CD4-positive, alpha-beta T cell treated with Interleukin-4 for 1 hour (primary cell): Measurements from ENCODE around the gene ADAM33.

Experiments
- DNase-seq, 2 donors: peaks; one replicate each; pipeline ENCODE4 v3.0.0-alpha.2; 2020 to 2022

Gene ADAM33

DNA sequence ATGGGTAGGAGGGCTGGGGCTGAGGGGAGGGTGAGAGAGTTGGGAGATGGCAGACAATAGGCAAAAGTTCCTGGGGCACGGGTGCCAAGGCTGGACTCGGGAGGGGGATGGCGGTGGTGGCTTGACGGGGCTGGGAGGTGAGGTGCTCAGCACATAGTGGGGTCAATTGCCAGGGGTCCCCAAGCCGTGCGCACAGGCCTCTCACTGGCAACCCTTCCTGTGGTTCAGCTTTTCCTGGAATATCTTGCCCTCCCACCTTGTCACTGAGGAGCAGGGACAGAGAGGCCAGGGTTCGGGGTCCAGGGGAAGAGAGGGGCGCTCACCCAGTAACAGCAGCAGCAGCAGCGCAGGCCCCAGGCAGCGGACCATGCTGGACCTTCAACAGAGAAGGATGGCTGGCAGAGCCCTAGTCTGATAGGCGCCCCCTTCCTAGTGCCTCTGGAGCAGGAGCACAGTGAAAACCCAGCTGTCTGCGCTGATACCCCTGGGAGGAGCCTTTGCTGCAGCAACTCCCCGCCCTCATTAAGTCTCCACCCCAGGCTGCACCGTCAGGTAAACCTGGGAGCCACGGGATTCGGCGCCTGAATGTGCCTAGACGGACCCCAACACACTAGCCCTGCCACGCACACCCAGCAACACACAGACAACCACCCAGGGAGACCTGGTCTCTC is 18.6 kb downstream of the ADAM33 start, which contains the start of gene GFRA4:
Gene GFRA4, minus strand, starts transcription at position 369 of the 671 bp plus-strand sequence. Its CDS starts 0 bp downstream, at position 369.
- DNase-seq, result no peak

DNA sequence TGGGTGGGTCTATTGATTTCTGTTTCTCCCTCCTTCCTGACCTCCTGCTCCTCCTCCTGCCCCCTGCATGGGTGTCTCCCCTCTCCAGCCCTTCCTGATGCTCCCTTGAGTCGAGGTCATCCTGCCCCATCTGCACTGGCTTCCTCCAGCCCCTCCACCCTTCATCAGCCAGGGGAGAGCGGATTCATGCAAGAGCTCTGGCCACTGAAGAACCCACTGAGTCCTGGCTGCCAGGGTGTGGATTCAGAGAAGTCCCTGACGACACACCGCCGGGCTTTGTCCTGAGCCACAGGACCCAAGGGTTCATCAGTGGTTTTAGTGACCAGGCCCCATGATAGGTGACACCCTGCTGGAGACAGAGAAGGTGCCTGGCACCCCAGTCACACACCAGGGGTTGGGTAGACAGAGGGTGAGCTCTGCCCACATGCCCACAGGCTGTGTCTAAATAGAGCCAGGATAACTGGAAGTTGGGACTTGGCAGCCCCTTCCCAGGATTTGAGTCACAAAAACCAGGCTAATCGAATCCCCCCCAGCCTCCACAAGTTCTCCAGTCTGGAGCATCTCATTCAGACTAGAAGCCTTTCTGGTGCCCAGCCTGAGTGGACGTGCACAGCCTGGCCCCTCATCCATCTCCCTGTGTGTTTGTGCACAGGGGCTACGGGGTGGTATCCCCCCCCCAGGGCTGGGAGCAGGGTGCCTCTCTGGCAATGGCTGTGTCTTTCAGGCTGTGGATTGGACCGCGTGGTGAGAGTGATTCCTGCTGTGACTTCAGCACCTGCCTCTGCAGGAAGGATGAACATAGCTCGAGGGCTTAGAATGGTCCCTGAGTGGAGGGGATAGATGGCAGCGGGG is 19.8 kb downstream of the ADAM33 start:
- DNase-seq, result no peak

DNA sequence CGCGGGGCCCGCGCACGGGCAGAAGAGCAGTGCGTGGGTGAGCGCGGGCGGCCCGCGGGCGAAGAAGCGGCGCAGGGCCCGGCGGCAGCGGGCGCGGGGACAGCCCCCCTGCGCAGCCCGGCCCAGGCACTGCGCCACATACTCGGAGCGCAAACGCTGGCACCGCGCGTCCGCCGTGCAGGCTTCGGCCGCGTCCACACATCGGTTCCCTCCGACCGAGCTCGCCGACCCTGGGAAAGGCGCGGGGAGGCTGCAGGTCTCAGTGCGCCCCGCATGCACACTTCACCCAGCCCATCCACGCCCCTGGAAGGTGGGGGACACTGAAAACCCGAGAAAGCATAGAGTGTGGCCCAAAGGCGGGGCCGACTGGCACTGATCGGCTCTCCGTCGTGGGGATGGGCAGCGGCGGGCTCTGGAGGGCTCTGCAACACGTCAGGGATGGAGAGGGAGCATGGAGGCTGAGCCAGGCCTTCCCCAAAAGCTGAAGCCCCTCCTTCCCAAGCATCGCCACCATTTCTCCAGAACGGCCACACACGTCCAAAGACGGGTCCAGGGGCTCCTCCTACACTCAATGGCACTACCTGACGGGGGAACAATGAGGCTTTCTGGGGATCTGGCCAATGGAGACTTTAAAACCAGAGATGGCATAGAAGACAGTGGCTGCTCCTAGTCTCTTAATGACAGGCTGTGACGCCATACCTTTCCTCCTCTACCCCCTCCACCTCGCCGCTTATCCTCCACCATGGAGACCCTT is 20.6 kb downstream of the ADAM33 start:
- DNase-seq, result no peak

DNA sequence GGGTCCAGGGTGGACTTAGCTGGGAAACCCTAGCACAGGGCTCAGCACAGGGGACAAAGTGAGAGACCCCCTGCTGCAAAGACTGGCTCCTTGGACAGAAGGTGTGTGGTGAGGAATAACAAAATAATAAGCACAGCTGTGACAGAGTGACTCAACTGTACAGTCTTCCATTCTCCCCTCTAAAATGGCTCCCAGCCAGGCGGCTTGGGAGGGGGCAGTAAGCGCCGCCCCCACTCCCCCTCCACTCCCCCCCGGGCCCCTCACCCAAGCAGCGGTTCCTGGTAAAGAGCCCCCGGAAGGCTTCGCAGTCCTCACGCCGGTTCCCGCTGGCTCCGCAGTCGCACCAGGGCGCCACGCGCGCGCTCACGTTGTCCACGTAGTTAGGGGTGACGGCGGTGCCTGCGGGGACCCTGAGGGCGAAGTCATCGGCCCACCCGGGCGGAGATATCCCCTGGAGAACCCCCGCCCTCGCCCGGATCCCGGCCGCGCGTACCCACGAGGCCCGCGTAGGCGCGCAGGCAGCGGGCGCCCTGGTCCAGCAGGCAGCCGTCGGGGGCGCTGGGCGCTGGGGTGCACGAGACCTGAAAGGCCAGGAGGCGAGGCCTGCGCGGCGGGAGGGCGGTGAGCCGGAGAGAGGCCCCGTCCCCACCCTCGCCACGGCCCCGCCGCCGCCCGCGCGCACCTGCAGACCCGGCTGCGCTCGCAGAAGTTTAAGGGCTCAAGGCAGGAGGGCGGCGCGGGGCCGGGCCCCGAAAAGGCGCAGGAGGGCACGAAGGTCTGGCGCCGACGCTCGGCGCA is 21.3 kb downstream of the ADAM33 start:
- no peak for DNase-seq

DNA sequence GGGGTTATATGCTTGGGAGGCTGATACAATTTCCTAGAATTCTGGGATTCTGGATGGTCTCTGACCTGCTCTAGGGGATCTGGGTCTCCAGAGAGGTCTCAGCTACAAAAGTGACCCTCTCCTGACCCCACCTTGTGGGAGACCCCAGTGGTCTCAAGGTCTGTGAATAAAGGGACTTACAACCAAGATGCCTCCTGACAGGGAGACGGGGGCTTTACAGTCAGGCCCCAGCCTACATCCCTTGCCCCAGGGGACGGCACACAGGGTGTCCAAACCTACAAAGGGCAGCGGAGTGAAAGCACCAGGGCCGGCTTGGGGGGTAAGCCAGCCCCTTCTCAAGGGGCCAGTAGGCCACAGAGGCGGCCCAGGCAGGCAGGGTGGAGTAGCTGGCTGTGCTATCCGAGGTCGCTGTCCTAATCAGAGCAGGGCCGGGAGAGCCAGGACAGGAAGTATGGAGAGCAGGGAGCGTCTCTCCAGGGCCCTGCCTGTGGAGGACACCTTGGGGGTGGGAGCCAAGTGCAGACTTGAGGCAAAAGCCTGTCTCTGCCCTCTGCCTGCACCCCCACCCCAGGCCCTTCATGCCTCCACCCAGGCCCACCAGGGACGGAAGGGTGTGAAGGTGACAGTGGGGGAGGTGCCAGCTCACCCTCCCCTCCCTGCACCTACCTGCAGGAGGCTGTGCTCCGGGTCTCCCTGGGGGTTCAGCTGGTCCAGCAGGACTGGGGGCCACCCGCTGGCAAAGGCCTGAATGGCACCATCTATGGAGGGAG is 22.1 kb downstream of the ADAM33 start:
- no peak for DNase-seq

DNA sequence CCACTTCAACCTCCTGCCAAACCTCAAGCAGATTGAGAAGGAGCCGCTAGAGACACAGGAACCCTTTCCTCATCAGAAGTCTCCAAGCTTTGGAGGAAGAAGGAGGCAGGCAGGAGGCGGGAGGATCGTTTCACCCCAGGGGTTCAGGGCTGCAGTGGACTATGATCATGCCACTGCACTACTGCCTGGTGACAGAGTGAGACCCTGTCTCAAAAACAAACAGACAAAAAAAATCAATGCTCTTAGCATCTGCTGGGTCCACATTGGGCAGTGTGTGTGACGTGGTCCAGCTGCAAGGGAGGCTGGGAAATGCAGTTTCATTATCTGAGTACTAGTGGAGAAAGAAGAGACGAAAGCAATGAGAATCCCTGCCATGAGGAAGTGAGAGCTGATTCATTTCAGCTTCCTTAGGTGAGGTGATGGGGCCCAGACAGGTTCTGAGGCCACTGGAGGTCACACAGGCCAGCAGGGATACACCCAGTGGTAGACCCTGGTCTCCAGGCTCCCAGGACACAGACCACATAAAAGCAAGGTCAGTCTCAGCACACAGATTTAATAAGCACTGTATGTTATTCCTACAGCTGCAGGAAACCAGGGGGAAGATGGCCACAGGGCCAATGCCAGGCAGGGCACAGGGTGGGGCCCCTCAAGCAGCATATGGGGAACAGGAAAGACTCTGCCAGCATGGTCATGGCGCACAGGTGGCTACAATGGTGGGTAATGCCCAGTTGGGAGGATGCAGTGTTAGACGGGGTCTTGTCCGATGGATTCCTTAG is 22.9 kb downstream of the ADAM33 start:
- DNase-seq, result no peak

DNA sequence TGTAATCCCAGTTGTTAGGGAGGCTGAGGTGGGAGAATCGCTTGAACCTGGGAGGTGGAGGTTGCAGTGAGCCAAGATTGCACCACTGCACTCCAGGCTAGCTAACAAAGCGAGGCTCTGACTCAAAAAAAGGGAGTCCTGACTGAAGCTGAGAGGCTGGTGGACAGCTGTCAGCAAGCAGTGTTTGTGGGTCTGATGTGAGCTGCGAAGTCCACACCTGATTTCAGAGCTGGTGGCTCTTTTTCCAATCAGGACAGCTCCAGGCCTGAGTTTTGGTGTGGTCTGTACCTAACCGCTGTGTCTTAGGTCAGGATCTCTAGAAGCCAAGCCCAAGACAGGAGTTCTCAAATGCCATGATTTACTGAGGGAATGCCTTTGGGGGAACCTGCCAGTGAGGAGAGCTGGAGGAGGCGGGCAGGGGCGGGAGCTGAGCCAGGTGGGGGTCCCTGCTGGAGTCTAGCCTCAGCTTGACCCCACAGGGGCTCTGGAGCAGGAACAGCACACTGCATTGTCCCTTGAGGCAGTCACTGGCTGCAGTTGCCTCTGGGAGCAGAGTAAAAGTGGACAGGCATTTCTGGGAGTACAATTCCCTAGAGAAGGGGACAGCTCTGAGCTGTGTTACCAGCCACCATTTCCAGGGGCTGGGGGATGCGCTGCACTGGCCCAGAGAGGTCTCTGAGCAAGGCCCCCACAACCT is 23.6 kb downstream of the ADAM33 start:
- DNase-seq, result no peak

DNA sequence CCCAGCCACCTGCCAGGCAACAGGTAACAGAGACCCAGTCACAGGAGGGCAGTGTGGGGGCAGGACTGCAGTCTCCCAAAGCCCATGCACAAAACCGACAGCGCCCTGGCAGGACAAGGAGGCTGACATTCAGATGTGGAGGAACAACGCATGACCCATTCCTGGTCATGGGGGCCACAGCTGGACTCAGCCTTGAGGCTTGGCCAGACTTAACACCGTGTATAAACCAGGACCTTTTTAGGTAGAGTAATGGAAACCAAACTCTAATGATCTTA is 26.7 kb downstream of the ADAM33 start:
- DNase-seq, result no peak

DNA sequence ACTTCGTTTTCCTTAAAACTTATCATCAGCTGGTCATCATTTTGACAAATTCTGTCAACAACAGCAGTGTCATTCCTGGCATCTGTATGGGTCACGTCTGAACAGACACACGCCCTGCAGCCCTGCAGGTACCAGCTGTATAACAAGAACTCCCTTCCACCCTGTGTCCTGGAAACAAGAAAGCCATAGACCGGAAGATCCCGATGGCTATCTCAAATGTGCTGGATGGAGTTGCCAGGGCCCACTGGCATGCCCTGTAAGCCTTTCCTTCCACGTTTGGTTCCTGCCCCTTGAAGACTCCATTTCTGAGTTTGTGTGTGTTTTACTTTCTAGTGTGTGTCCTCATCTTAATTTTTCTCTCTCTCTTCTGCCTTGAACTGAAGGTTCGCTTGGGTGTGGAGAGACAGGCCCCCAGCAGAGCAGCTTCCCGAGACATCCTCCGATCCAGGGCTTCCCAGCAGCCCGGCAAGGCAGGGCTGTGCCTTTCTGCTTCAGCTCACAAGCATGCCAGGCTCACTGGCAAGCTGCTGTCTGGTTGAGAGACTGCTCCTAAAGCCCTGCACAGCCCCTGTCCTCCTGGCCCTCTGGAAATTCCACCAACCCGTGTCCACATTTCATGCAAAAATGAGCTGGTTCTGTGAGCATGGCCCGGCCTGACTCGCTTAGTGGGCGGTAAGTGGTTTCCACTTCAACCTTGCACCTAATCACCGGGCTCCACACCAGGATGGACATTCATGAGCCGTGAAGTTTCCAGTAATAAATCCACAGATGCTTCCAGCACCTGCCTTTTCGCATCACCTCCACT is 27.3 kb downstream of the ADAM33 start:
- no peak for DNase-seq

DNA sequence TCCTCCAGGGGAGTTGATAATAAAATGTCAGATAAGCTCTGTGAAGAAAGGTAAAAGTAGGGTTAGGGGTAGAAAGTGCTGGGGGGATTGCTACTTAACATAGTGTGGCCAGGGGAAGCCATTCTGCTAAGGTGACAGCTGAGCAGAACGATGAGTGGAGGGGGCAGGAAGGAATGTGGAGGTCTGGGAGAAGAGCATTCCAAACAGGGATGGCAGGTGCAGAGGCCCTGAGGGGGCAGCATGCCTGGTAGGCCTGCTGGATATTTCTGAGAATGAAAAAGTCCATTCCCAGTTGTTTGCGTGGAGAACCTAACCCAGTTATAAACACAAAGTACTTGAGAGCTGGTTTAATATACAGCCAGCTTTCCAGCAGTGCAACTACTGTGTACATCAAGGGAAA is 27.9 kb downstream of the ADAM33 start:
- no peak for DNase-seq

DNA sequence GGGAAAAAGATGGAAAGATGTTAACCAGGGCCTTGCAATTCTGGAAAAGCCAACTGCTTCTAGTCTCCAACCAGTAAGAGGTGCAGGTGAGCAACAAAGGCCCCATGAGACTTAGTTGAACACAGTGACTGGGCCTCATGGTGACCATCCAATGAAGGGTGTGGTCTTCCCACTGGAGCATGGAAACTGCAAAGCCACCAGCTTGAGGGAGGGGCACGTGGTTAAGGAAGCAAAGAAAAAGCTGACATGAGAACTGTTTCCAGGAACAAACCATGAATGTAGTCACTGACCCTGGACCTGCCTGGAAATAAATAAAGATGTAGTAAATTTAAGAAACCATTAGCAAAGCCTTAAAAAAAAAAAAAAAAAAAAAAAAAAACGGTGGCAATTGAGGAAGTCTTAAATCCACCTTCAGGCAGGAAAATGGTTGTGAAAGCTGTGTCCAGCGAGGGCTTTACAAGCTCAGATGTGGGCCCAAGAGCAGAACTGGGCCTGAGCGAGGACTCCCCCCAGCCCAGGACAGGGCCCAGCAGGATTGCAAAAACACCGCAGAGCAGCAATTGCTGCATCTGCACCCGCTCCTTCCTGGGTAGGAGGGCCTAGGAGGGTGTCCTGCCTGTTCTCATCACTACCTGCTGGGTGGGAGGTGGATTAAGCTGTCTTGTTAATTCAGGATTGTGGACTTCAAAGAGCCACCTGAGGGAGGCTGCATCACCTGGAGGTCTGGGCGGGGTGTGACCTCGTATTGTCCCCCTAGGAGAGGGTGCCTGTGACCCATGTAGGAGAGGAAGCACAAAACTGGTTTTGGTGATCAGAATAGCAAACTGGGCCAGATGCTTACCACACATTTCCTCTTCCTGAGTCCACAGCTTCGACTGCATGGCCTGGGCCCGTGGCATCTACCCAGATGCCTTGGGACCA is 28.9 kb downstream of the ADAM33 start:
- no peak for DNase-seq

DNA sequence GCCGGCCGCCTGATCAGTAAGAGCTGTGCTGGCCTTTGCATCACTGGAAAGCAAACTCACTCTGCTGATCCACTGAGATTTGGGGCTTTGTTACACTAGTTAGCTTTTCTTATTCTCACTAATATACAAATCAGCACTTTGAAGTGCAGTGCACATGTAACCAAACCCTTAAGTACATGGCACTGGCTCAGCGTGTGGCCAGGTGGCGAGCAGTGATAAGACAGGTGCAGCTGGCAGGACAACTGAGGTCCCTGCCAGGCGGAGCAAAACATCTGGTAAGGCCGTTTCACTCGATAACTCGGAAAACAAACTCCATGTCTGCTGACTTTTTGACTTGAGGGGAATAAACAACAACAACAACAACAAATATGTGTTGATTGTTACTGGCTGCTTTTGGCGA is 29.6 kb downstream of the ADAM33 start:
- no peak for DNase-seq

DNA sequence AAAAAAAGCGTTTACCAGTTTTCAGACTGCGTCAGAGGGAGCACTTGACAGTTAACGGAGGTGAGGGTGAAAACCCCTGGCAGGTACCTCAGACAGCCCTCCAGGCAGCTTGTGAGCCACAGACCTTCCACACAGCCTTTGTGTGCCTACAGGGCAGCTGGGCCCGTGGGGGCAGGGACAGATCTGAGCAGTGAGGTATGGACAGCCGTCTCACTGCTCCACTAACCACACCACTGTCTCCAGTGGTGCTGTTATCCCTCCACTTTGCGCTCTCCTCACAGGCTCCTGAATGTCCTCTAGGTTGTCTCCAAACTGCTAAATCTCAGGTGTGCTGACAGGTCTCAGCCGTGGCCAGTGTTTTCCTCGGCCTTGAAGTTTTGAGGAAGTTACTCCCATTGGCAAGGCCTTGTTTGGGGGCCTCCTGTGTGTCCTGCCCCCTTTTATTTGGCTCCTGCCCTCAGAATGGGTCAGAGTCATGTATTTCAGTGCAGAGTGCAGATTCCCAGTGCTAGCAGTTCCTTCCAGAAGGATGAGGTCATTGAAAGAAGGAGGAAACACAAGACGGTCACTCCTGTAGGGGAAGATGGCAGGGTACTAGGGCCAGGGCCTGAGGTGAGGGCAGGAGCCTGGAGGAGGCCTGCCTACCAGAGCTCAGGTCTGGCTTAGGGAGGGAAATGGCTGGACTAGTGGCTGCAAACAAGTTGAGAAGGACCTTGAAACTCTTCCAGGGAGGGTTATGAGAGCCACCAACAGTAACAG is 30.4 kb downstream of the ADAM33 start:
- no peak for DNase-seq

DNA sequence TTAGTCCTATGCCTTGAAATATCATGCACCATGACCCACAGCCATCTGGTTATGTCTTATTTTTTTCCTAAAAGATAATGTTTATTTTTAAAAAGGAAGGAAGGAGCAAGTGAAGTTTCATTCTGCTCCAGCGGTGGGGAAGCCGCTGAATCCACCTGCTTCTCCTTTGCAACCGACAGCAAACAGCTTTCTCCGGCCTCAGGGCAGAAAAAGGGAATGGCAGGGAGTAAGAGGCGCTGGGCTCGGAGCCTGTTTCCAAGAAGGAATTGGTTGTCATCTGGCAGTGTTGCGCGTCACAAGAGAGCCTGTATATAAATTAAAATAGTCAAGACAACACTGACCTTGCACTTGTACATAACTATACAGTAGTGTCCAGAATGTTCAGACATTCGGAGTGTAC is 32.9 kb downstream of the ADAM33 start:
- DNase-seq, result no peak

DNA sequence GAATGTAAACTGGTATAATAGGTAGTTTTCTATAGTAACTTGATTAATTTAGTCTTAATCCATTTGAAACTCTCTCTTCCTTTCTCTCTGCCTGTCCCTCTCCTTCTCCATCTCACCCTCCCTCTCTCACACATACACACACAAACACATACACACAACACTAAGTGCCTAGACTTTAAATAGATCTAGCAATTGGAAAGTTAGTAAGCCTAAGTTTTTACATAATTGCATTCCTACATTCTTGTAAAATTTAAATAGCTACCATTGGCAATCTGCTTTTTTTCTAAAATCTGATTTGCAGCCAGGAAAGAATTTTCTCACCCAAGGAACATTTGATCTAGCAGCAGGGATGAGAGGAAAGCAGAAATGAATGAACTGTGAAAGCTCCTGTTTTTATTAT is 34.3 kb downstream of the ADAM33 start:
- no peak for DNase-seq

DNA sequence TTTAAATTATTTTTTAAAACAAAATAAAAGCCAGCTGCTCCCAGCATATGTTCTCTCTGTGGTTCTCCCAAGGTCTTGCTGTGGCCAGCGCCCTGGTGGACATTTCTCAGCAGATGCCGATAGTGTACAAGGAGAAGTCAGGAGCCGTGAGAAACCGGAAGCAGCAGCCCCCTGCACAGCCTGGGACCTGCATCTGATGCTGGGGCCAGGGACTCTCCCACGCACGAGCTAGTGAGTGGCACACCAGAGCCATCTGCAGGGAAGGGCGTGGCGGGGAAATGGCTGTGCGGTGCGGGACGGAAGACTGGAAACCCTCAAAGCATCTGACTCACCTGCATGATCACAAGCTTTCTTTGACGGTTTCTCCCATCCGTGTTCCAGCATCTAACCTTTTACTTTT is 35.2 kb downstream of the ADAM33 start:
- no peak for DNase-seq

DNA sequence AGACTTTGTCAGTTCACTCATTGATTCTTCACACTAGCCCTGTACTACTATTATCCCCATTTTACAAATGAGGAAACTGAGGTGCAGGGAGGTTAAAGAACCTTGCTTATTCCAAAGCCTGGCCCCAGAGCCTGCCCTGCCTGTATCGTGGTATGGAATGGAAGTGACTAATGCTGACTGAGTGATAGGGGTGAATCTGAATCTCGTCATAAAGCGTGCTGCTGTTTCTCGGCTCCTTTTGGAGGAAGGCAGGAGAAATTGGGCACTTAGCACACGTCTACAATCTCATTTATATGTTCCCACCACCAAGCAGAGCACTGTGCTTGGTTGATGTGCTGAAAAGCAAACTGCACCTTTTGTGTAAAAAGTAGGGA is 35.8 kb downstream of the ADAM33 start:
- no peak for DNase-seq
